Measurements from ENCODE around the gene KLF11. TPM values are rescaled to one million over a fixed set of nuclear protein-coding genes. Genes with fewer than 3 reads are reported as not detected.

Gene KLF11
- polyA plus RNA-seq, 1 of the 3 experiments (the other 2 are of a cell fraction) = 9.5 TPM

DNA sequence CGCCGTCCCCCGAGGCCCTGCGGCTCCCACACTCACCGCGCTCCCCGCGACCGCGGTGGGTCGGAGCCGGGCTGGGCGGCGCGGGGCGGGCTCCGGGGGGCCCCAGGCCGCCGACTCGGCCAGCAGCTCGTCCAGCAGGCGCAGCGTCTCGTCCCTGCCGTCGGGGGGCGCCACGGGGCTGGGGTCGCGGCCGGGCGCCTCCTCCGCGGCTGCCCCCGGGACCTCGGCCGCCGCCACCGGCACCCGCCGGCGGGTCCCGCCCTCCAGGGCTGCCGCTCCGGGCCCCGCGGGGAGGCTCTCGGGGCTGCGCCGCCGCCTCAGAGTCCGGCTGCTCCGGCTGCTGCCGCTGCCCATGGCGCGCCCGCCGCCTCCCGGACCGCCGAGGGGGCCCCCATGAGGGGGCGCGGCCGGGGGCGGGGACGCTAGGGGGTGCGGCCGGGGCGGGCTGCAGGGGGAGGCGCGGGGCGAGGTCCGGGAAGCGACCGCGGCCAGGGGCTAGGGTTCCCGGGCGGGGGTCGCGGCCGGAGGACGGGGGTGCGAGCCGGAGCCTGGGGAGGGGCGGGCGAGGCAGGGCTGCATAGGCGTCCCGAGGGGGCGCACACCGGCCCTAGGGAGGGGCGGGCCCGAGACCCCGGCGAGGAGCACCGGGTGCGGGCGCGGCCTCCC is 36.7 kb downstream of the KLF11 start, which contains the start of gene CYS1:
CYS1 (minus strand) TSS at position 542 of the 666 bp plus-strand sequence; CDS start at position 354, 188 bp downstream.
- Histone ChIP-seq H4K20me1 (ENCODE audit: insufficient read depth) (no peaks in the 10 kb centered on the region), H3K79me2 (ENCODE audit: insufficient read depth) (no peaks in the 10 kb centered on the region), H3K9ac (peak within 1 kb of the TSS; percentile 34; the same call in 1 of the 2 replicates), H3K9me3 (no peaks in the 10 kb centered on the region), H3K27ac (ENCODE audit: low read depth in 2 of 2, low read length in 1 of 2) (peak within 1 kb of the TSS in 1 of 2 experiments; percentile 44; a peak in 1 of 4 replicates), H3K4me2 (peak within 1 kb of the TSS; percentile 63), H3F3A (replicated peaks; ENCODE audit: insufficient read depth) (peaks cover 10% of the 10 kb centered on the region), H3K4me1 (ENCODE audit: control insufficient read depth in 1 of 2, insufficient read depth in 2 of 2, low read depth in 1 of 2, low read length in 1 of 2) (no peaks in the 10 kb centered on the region; a peak in 1 of 4 replicates), H2AFZ (ENCODE audit: low read depth) (peak within 1 kb of the TSS; percentile 53; the same call in 1 of the 2 replicates), H3K4me3 (ENCODE audit: low read depth in 2 of 2, low read length in 1 of 2) (peak within 1 kb of the TSS; percentile 45 to 57), H3K36me3 (replicated peaks in 1 of 2; ENCODE audit: control insufficient read depth in 1 of 2, insufficient read depth in 2 of 2, low read length in 1 of 2) (no peaks in the 10 kb centered on the region), H3K27me3 (ENCODE audit: insufficient read depth) (peaks cover 55% of the 10 kb centered on the region), H3K9me2 (no peaks in the 10 kb centered on the region)
- ChIA-PET POLR2A (no interaction called here), CTCF (interaction anchor here (1.0 to 36.2 kb wide), 5 partner anchors 3 to 357 kb away, joined by 3 to 946 read pairs (median 373); partner anchors contain the start of gene CYS1)
- TF ChIP-seq NRF1 (IDR thresholded peaks at IDR 0.05; ENCODE audit: low read depth, low read length) = no peak
- TF ChIP-seq MXI1 (IDR thresholded peaks at IDR 0.05; ENCODE audit: low read depth, low read length) = no peak
- no peak for TF ChIP-seq SMC3 (IDR thresholded peaks at IDR 0.05; ENCODE audit: low read depth, low read length)
- TF ChIP-seq, protein P1, sequence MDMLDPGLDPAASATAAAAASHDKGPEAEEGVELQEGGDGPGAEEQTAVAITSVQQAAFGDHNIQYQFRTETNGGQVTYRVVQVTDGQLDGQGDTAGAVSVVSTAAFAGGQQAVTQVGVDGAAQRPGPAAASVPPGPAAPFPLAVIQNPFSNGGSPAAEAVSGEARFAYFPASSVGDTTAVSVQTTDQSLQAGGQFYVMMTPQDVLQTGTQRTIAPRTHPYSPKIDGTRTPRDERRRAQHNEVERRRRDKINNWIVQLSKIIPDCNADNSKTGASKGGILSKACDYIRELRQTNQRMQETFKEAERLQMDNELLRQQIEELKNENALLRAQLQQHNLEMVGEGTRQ (IDR thresholded peaks at IDR 0.05; ENCODE audit: borderline replicate concordance, low read depth, low read length) = no peak
- TF ChIP-seq, protein P2, sequence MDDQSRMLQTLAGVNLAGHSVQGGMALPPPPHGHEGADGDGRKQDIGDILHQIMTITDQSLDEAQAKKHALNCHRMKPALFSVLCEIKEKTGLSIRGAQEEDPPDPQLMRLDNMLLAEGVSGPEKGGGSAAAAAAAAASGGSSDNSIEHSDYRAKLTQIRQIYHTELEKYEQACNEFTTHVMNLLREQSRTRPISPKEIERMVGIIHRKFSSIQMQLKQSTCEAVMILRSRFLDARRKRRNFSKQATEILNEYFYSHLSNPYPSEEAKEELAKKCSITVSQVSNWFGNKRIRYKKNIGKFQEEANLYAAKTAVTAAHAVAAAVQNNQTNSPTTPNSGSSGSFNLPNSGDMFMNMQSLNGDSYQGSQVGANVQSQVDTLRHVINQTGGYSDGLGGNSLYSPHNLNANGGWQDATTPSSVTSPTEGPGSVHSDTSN (IDR thresholded peaks at IDR 0.05) = no peak
- TF ChIP-seq, protein P3, sequence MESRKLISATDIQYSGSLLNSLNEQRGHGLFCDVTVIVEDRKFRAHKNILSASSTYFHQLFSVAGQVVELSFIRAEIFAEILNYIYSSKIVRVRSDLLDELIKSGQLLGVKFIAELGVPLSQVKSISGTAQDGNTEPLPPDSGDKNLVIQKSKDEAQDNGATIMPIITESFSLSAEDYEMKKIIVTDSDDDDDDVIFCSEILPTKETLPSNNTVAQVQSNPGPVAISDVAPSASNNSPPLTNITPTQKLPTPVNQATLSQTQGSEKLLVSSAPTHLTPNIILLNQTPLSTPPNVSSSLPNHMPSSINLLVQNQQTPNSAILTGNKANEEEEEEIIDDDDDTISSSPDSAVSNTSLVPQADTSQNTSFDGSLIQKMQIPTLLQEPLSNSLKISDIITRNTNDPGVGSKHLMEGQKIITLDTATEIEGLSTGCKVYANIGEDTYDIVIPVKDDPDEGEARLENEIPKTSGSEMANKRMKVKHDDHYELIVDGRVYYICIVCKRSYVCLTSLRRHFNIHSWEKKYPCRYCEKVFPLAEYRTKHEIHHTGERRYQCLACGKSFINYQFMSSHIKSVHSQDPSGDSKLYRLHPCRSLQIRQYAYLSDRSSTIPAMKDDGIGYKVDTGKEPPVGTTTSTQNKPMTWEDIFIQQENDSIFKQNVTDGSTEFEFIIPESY (IDR thresholded peaks at IDR 0.05; ENCODE audit: borderline replicate concordance, low read depth) = no peak
- TF ChIP-seq, protein P4, sequence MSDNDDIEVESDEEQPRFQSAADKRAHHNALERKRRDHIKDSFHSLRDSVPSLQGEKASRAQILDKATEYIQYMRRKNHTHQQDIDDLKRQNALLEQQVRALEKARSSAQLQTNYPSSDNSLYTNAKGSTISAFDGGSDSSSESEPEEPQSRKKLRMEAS (IDR thresholded peaks at IDR 0.05; ENCODE audit: low read depth) = no peak
- TF ChIP-seq, protein P5, sequence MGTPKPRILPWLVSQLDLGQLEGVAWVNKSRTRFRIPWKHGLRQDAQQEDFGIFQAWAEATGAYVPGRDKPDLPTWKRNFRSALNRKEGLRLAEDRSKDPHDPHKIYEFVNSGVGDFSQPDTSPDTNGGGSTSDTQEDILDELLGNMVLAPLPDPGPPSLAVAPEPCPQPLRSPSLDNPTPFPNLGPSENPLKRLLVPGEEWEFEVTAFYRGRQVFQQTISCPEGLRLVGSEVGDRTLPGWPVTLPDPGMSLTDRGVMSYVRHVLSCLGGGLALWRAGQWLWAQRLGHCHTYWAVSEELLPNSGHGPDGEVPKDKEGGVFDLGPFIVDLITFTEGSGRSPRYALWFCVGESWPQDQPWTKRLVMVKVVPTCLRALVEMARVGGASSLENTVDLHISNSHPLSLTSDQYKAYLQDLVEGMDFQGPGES (IDR thresholded peaks at IDR 0.05; ENCODE audit: low read depth, low read length) = no peak
- no peak for TF ChIP-seq EZH2phosphoT487 (IDR thresholded peaks at IDR 0.05; ENCODE audit: borderline replicate concordance, low read depth)
- no peak for TF ChIP-seq NFIC (IDR thresholded peaks at IDR 0.05; ENCODE audit: borderline replicate concordance)
- no peak for TF ChIP-seq FOXM1 (IDR thresholded peaks at IDR 0.05; ENCODE audit: low read depth)
- no peak for TF ChIP-seq YY1 (IDR thresholded peaks at IDR 0.05; ENCODE audit: low read depth)
- no peak for TF ChIP-seq FOSL2 (IDR thresholded peaks at IDR 0.05; ENCODE audit: borderline replicate concordance, low read depth)
- TF ChIP-seq TAF1 (IDR thresholded peaks at IDR 0.05; ENCODE audit: borderline replicate concordance, low read depth, low read length) = no peak
- TF ChIP-seq TCF12 (IDR thresholded peaks at IDR 0.05) = no peak
- TF ChIP-seq JUND (IDR thresholded peaks at IDR 0.05) = no peak
- 8% methylated on average over 22 of the region's 98 CpGs for WGBS (ENCODE audit: low lambda C conversion rate)
- peak; percentile 90 for DNase-seq
